WTC11 (cell line): ENCODE results near the gene RXRB. TPM values are rescaled to one million over a fixed set of nuclear protein-coding genes. Genes with fewer than 3 reads are reported as not detected.

Experiments
- microRNA-seq: library from miRNA; unstranded; fragments of <30 nt; microRNA quantifications from one replicate; pipeline ENCODE4 v1.2.0, GENCODE V29; 2022; ENCODE audit warnings: borderline number of aligned reads
- total RNA-seq: library from RNA; stranded (reverse); gene quantifications from 3 replicates; pipeline ENCODE4 v1.2.3, GENCODE V29; 2021

The RXRB gene
- total RNA-seq, 1 experiment from 2014 or later, result 24.5 TPM

Small RNAs within 50 kb of the gene (microRNA-seq; reads per million reads assigned to microRNA genes)
- not detected for gene MIR219A1

Other genes starting within 250 kb of the RXRB start
- gene HLA-DMA, start 247.6 kb downstream of the RXRB start, total RNA-seq, result 6.0 to 9.3 TPM (median 6.6 TPM) in 3 replicates
- 206 to 222 TPM (median 214 TPM) in 3 replicates for gene BRD2, start 232.1 kb downstream of the RXRB start, total RNA-seq
- 13.6 to 24.6 TPM (median 24.4 TPM) in 3 replicates for gene HLA-DOA, start 191.1 kb downstream of the RXRB start, total RNA-seq
- 4.4 to 5.4 TPM (median 4.9 TPM) in 3 replicates for gene HLA-DPA1, start 127.0 kb downstream of the RXRB start, total RNA-seq
- gene HLA-DPB1, start 124.7 kb downstream of the RXRB start, total RNA-seq, result 18.0 to 23.9 TPM (median 21.3 TPM) in 3 replicates
- gene COL11A2, start 8.2 kb downstream of the RXRB start, total RNA-seq, result 3.0 to 4.4 TPM (median 3.7 TPM) in 3 replicates
- 131 to 163 TPM (median 134 TPM) in 3 replicates for gene SLC39A7, start 202 bp upstream of the RXRB start, total RNA-seq
- gene HSD17B8, start 4.0 kb upstream of the RXRB start, total RNA-seq, result 7.3 to 8.1 TPM (median 7.7 TPM) in 3 replicates
- 26.6 to 30.2 TPM (median 27.8 TPM) in 3 replicates for gene RING1, start 7.8 kb upstream of the RXRB start, total RNA-seq
- gene VPS52, start 71.2 kb upstream of the RXRB start, total RNA-seq, result 43.0 to 46.8 TPM (median 43.1 TPM) in 3 replicates
- 2,857 to 3,321 TPM (median 3,240 TPM) in 3 replicates for gene RPS18, start 71.4 kb upstream of the RXRB start, total RNA-seq
- 3.2 to 5.0 TPM (median 4.1 TPM) in 3 replicates for gene B3GALT4, start 76.5 kb upstream of the RXRB start, total RNA-seq
- 72.0 to 94.5 TPM (median 72.4 TPM) in 3 replicates for gene WDR46, start 88.6 kb upstream of the RXRB start, total RNA-seq
- 83.3 to 95.7 TPM (median 85.6 TPM) in 3 replicates for gene PFDN6, start 88.9 kb upstream of the RXRB start, total RNA-seq
- 72.6 to 79.7 TPM (median 77.1 TPM) in 3 replicates for gene RGL2, start 98.3 kb upstream of the RXRB start, total RNA-seq
- 43.5 to 50.2 TPM (median 49.3 TPM) in 3 replicates for gene TAPBP, start 113.4 kb upstream of the RXRB start, total RNA-seq
- gene ZBTB22, start 117.1 kb upstream of the RXRB start, total RNA-seq, result 11.6 to 14.7 TPM (median 13.7 TPM) in 3 replicates
- 61.8 to 67.2 TPM (median 65.1 TPM) in 3 replicates for gene DAXX, start 122.3 kb upstream of the RXRB start, total RNA-seq
- 79.5 to 97.3 TPM (median 83.7 TPM) in 3 replicates for gene KIFC1, start 191.2 kb upstream of the RXRB start, total RNA-seq
- 60.0 to 63.6 TPM (median 60.2 TPM) in 3 replicates for gene PHF1, start 210.3 kb upstream of the RXRB start, total RNA-seq
- 229 to 247 TPM (median 243 TPM) in 3 replicates for gene CUTA, start 217.4 kb upstream of the RXRB start, total RNA-seq
- gene SYNGAP1, start 219.4 kb upstream of the RXRB start, total RNA-seq, result 139 to 172 TPM (median 160 TPM) in 3 replicates